ENCODE results near the gene TAF10.
A peak's percentile ranks its signal among the peaks of the same experiment; 100 is the strongest.

The TAF10 gene

GRCh38 chr11:6594142-6594768 is 17.8 kb downstream of the TAF10 start:
- Histone ChIP-seq H2AFZ (ENCODE audit: low read length, unreplicated experiment) (no peak overlapping the region), H3K27ac (ENCODE audit: low read depth, low read length) (no peak overlapping the region), H3K36me3 (ENCODE audit: insufficient read depth, low read length) (peaks cover 6% of the 10 kb centered on the region; the same call in 1 of the 2 replicates), H3K4me1 (ENCODE audit: control insufficient read depth, insufficient read depth, low read length, unreplicated experiment) (no peaks in the 10 kb centered on the region), H3K27me3 (ENCODE audit: insufficient read depth, low read length) (no peaks in the 10 kb centered on the region), H3K4me3 (ENCODE audit: low read depth, low read length) (no peak overlapping the region), H3K79me2 (ENCODE audit: control insufficient read depth, insufficient read depth, low read length, unreplicated experiment) (peaks cover 9% of the 10 kb centered on the region)

GRCh38 chr11:6588018-6588417 is 24.0 kb downstream of the TAF10 start:
- Histone ChIP-seq H2AFZ (ENCODE audit: low read length, unreplicated experiment) (no peak overlapping the region), H3K36me3 (ENCODE audit: insufficient read depth, low read length) (peaks cover 13% of the 10 kb centered on the region), H3K4me3 (ENCODE audit: low read depth, low read length) (no peak overlapping the region), H3K27me3 (ENCODE audit: insufficient read depth, low read length) (no peaks in the 10 kb centered on the region), H3K4me1 (ENCODE audit: control insufficient read depth, insufficient read depth, low read length, unreplicated experiment) (no peaks in the 10 kb centered on the region), H3K79me2 (ENCODE audit: control insufficient read depth, insufficient read depth, low read length, unreplicated experiment) (no peaks in the 10 kb centered on the region), H3K27ac (ENCODE audit: low read depth, low read length) (no peak overlapping the region)

- H2AFZ ChIP-seq (ENCODE audit: low read length, unreplicated experiment), result no peak overlapping the region
- peaks cover 13% of the 10 kb centered on the region for H3K36me3 ChIP-seq (ENCODE audit: insufficient read depth, low read length)
- no peaks in the 10 kb centered on the region for H3K4me1 ChIP-seq (ENCODE audit: control insufficient read depth, insufficient read depth, low read length, unreplicated experiment)
- H3K79me2 ChIP-seq (ENCODE audit: control insufficient read depth, insufficient read depth, low read length, unreplicated experiment), result no peaks in the 10 kb centered on the region
- H3K27me3 ChIP-seq (ENCODE audit: insufficient read depth, low read length), result no peaks in the 10 kb centered on the region
- no peak overlapping the region for H3K4me3 ChIP-seq (ENCODE audit: low read depth, low read length)
- H3K27ac ChIP-seq (ENCODE audit: low read depth, low read length), result no peak overlapping the region
Measured at GRCh38 chr11:6587360-6587953, 24.6 kb downstream of the TAF10 start.

- H3K79me2 ChIP-seq (ENCODE audit: control insufficient read depth, insufficient read depth, low read length, unreplicated experiment), result no peaks in the 10 kb centered on the region
- H2AFZ ChIP-seq (ENCODE audit: low read length, unreplicated experiment), result no peak overlapping the region
- H3K4me1 ChIP-seq (ENCODE audit: control insufficient read depth, insufficient read depth, low read length, unreplicated experiment), result no peaks in the 10 kb centered on the region
- H3K27me3 ChIP-seq (ENCODE audit: insufficient read depth, low read length), result no peaks in the 10 kb centered on the region
- H3K4me3 ChIP-seq (ENCODE audit: low read depth, low read length), result peak overlapping the region; percentile 28; the same call in 1 of the 2 replicates
- peaks cover 13% of the 10 kb centered on the region for H3K36me3 ChIP-seq (ENCODE audit: insufficient read depth, low read length)
- H3K27ac ChIP-seq (ENCODE audit: low read depth, low read length), result no peak overlapping the region
Measured at GRCh38 chr11:6586434-6587359, 25.3 kb downstream of the TAF10 start.

GRCh38 chr11:6584528-6584927 is 27.5 kb downstream of the TAF10 start:
- H3K4me3 ChIP-seq (ENCODE audit: low read depth, low read length), result no peak overlapping the region
- no peak overlapping the region for H3K27ac ChIP-seq (ENCODE audit: low read depth, low read length)
- H3K36me3 ChIP-seq (ENCODE audit: insufficient read depth, low read length), result peaks cover 13% of the 10 kb centered on the region

GRCh38 chr11:6583584-6583983 is 28.4 kb downstream of the TAF10 start:
- Histone ChIP-seq H3K4me1 (ENCODE audit: control insufficient read depth, insufficient read depth, low read length, unreplicated experiment) (no peaks in the 10 kb centered on the region), H2AFZ (ENCODE audit: low read length, unreplicated experiment) (no peak overlapping the region)

More at GRCh38 chr11:6584528-6584927, 27.5 kb downstream of the TAF10 start:
- Histone ChIP-seq H2AFZ (ENCODE audit: low read length, unreplicated experiment) (no peak overlapping the region), H3K79me2 (ENCODE audit: control insufficient read depth, insufficient read depth, low read length, unreplicated experiment) (no peaks in the 10 kb centered on the region), H3K4me1 (ENCODE audit: control insufficient read depth, insufficient read depth, low read length, unreplicated experiment) (no peaks in the 10 kb centered on the region), H3K27me3 (ENCODE audit: insufficient read depth, low read length) (no peaks in the 10 kb centered on the region)

GRCh38 chr11:6579681-6580080 is 32.3 kb downstream of the TAF10 start:
- Histone ChIP-seq H3K27ac (ENCODE audit: low read depth, low read length) (no peak overlapping the region), H3K27me3 (ENCODE audit: insufficient read depth, low read length) (no peaks in the 10 kb centered on the region), H3K79me2 (ENCODE audit: control insufficient read depth, insufficient read depth, low read length, unreplicated experiment) (no peaks in the 10 kb centered on the region), H3K4me1 (ENCODE audit: control insufficient read depth, insufficient read depth, low read length, unreplicated experiment) (peaks cover 12% of the 10 kb centered on the region), H3K4me3 (ENCODE audit: low read depth, low read length) (no peak overlapping the region), H2AFZ (ENCODE audit: low read length, unreplicated experiment) (no peak overlapping the region), H3K36me3 (ENCODE audit: insufficient read depth, low read length) (peaks cover 13% of the 10 kb centered on the region)

More at GRCh38 chr11:6583584-6583983, 28.4 kb downstream of the TAF10 start:
- no peak overlapping the region for H3K27ac ChIP-seq (ENCODE audit: low read depth, low read length)
- no peaks in the 10 kb centered on the region for H3K27me3 ChIP-seq (ENCODE audit: insufficient read depth, low read length)
- H3K4me3 ChIP-seq (ENCODE audit: low read depth, low read length), result no peak overlapping the region
- no peaks in the 10 kb centered on the region for H3K79me2 ChIP-seq (ENCODE audit: control insufficient read depth, insufficient read depth, low read length, unreplicated experiment)
- H3K36me3 ChIP-seq (ENCODE audit: insufficient read depth, low read length), result peaks cover 13% of the 10 kb centered on the region

GRCh38 chr11:6578134-6578533 is 33.9 kb downstream of the TAF10 start:
- Histone ChIP-seq H3K36me3 (ENCODE audit: insufficient read depth, low read length) (peaks cover 1% of the 10 kb centered on the region; the same call in 1 of the 2 replicates), H2AFZ (ENCODE audit: low read length, unreplicated experiment) (no peak overlapping the region), H3K79me2 (ENCODE audit: control insufficient read depth, insufficient read depth, low read length, unreplicated experiment) (no peaks in the 10 kb centered on the region), H3K4me3 (ENCODE audit: low read depth, low read length) (no peak overlapping the region), H3K4me1 (ENCODE audit: control insufficient read depth, insufficient read depth, low read length, unreplicated experiment) (peaks cover 12% of the 10 kb centered on the region), H3K27ac (ENCODE audit: low read depth, low read length) (no peak overlapping the region), H3K27me3 (ENCODE audit: insufficient read depth, low read length) (no peaks in the 10 kb centered on the region)

GRCh38 chr11:6576471-6577373 is 35.3 kb downstream of the TAF10 start:
- Histone ChIP-seq H3K36me3 (ENCODE audit: insufficient read depth, low read length) (no peaks in the 10 kb centered on the region; the same call in 1 of the 2 replicates), H3K27me3 (ENCODE audit: insufficient read depth, low read length) (no peaks in the 10 kb centered on the region), H3K79me2 (ENCODE audit: control insufficient read depth, insufficient read depth, low read length, unreplicated experiment) (no peaks in the 10 kb centered on the region), H3K27ac (ENCODE audit: low read depth, low read length) (no peak overlapping the region), H3K4me3 (ENCODE audit: low read depth, low read length) (no peak overlapping the region), H2AFZ (ENCODE audit: low read length, unreplicated experiment) (no peak overlapping the region), H3K4me1 (ENCODE audit: control insufficient read depth, insufficient read depth, low read length, unreplicated experiment) (peaks cover 20% of the 10 kb centered on the region)
